Transverse colon (tissue), 4 donors: Measurements from ENCODE around the gene C11orf52. TPM values are rescaled to one million over a fixed set of nuclear protein-coding genes. Genes with fewer than 3 reads are reported as not detected.

Source experiments
- DNase-seq: peaks from one replicate; pipeline ENCODE4 v3.0.0-alpha.2; 2019
- H3K27ac ChIP-seq, 4 donors: fragments of 200-600 bp; sonication (generic); 2 replicates each; pipeline ENCODE4 v1.5.1; 2016 to 2018; ENCODE audit warnings: inconsistent platforms in 4 of 4
- H3K27me3 ChIP-seq: fragments of 200-600 bp; sonication (generic); 2 replicates; pipeline ENCODE4 v1.5.1; 2017; ENCODE audit warnings: inconsistent platforms
- H3K36me3 ChIP-seq, 4 donors: fragments of 200-600 bp; sonication (generic); 2 replicates each; pipeline ENCODE4 v1.5.1; 2017 to 2019; ENCODE audit warnings: inconsistent platforms in 4 of 4
- H3K4me1 ChIP-seq, 4 donors: fragments of 200-600 bp; sonication (generic); 2 replicates each; pipeline ENCODE4 v1.5.1; 2017 to 2020; ENCODE audit warnings: inconsistent platforms in 4 of 4
- H3K4me3 ChIP-seq, 4 donors: fragments of 200-600 bp; sonication (generic); 1 replicate in 1 of 4; 2 replicates in 3 of 4; pipeline versions ENCODE4 v1.5.1 to v1.6.1; 2017 to 2019; ENCODE audit warnings: inconsistent platforms in 4 of 4
- H3K9me3 ChIP-seq, 2 donors: fragments of 200-600 bp; sonication (generic); 2 replicates each; pipeline ENCODE4 v1.5.1; 2017 to 2019; ENCODE audit warnings: inconsistent platforms in 2 of 2
- EP300 ChIP-seq: sonication (generic); formaldehyde crosslinking; IDR thresholded peaks from one replicate; pipeline ENCODE4 v1.6.1; 2017; ENCODE audit warnings: antibody characterized with exemption, low read depth
- POLR2A ChIP-seq: fragments of 450-650 bp; IDR thresholded peaks from one replicate; pipeline ENCODE4 v1.6.1; 2016; ENCODE audit warnings: antibody characterized with exemption, mild to moderate bottlenecking, moderate library complexity
- POLR2AphosphoS5 ChIP-seq, 3 donors: sonication (generic); formaldehyde crosslinking; IDR thresholded peaks; one replicate each; pipeline ENCODE4 v1.6.1; 2016; ENCODE audit warnings: antibody characterized with exemption in 3 of 3
- WGBS, 2 donors: methylation state at CpG; one replicate each; pipeline ENCODE4 v1.1.5; 2018; ENCODE audit warnings: low coverage in 1 of 2; 5-methylcytosine and 5-hydroxymethylcytosine counted together
- in situ Hi-C, 4 donors: fragments of 200-750 bp; cut with MboI; loops; one replicate each; pipeline versions ENCODE4 v1.15.0 to v1.15.1; 2017; ENCODE audit warnings: low sequenced_read_pairs in 3 of 4, low pct_ligation_motif_present in 1 of 4, low pct_unique_long_range_greater_than_20kb in 1 of 4
- intact Hi-C: fragments of 100-400 bp; cut with DNase I; formaldehyde crosslinking; loops from one replicate; pipeline ENCODE4 v1.15.1; 2023; ENCODE audit warnings: low total_unique reads
- total RNA-seq, 4 donors: library from RNA; depleted of rRNA; stranded (reverse); fragments of >200 nt; gene quantifications; one replicate each; pipeline ENCODE4 v1.1.0, GENCODE V29; 2016
- TF ChIP-seq, protein P1 (sequence below), 5 experiments: fragments of 200-600 bp in 3 of 5; fragments of 450-650 bp in 2 of 5; sonication (generic) in 3 of 5; IDR thresholded peaks; 1 replicate in 2 of 5; 2 replicates in 3 of 5; pipeline ENCODE4 v1.5.1; 2016 to 2017; ENCODE audit warnings: antibody characterized with exemption in 5 of 5, inconsistent platforms in 3 of 5, mild to moderate bottlenecking in 2 of 5, moderate library complexity in 1 of 5

C11orf52 gene
- total RNA-seq, 4 donors from 2014 or later, result 3.0 to 11.1 (median 9.1) TPM; not detected in 1

GRCh38 chr11:111911563-111912401, 6.9 kb upstream of the C11orf52 start, which contains the start of gene CRYAB:
CRYAB (minus strand) TSS chr11:111911770; CDS start chr11:111911724, 46 bp downstream.
- H3K27me3 ChIP-seq, result no peaks in the 10 kb centered on the region
- DNase-seq, result peak; percentile 68
- peak; percentile 21 for TF ChIP-seq EP300
- TF ChIP-seq POLR2A, result peak; percentile 62
- peak; percentile 69 to 83 (median 76) for TF ChIP-seq POLR2AphosphoS5 (IDR thresholded peaks at IDR 0.05)
- TF ChIP-seq, protein P1, sequence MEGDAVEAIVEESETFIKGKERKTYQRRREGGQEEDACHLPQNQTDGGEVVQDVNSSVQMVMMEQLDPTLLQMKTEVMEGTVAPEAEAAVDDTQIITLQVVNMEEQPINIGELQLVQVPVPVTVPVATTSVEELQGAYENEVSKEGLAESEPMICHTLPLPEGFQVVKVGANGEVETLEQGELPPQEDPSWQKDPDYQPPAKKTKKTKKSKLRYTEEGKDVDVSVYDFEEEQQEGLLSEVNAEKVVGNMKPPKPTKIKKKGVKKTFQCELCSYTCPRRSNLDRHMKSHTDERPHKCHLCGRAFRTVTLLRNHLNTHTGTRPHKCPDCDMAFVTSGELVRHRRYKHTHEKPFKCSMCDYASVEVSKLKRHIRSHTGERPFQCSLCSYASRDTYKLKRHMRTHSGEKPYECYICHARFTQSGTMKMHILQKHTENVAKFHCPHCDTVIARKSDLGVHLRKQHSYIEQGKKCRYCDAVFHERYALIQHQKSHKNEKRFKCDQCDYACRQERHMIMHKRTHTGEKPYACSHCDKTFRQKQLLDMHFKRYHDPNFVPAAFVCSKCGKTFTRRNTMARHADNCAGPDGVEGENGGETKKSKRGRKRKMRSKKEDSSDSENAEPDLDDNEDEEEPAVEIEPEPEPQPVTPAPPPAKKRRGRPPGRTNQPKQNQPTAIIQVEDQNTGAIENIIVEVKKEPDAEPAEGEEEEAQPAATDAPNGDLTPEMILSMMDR (IDR thresholded peaks at IDR 0.05), result no peak
- intact Hi-C loops (no loop called here), in situ Hi-C loops (no loop called here)
- H3K9me3 ChIP-seq, result no peaks in the 10 kb centered on the region
- 49% methylated on average over 17 of the region's 17 CpGs; no CpG with 5 or more reads in 1 of the 2 donors for WGBS, 2 donors
- H3K27ac ChIP-seq, result peak within 1 kb of the TSS; percentile 83 to 97 (median 86)
- H3K4me3 ChIP-seq, result peak within 1 kb of the TSS; percentile 27 to 49 (median 41)
- H3K4me1 ChIP-seq, result peaks cover 0 to 10% (median 0%) of the 10 kb centered on the region in 4 donors
- no peaks in the 10 kb centered on the region for H3K36me3 ChIP-seq

DNA sequence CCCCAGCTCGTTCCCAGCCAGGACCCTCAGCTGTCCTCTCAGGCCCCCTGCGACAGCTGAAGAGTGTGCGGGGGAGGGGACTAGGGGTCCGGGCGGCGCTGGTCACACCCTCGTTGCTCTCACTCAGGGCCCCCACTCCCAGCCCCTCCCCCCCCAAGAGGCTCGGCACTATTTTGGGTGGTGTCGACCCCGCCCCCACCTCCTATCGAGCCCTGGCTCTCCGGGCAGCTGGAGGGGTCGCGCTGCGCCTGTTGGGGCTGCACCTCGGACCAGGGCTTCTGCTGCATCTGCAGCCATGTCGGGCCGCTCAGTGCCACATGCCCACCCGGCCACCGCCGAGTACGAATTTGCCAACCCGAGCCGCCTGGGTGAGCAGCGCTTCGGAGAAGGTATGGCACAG, 6.2 kb upstream of the C11orf52 start, which contains the start of gene HSPB2:
TSS of gene HSPB2 (plus strand) at position 200 of the 400 bp plus-strand sequence. CDS start at position 296, 96 bp downstream.
- H3K4me1 ChIP-seq, result peaks cover 0 to 10% (median 0%) of the 10 kb centered on the region in 4 donors
- H3K36me3 ChIP-seq, result no peaks in the 10 kb centered on the region
- H3K9me3 ChIP-seq, result no peaks in the 10 kb centered on the region
- intact Hi-C loops (no loop called here), in situ Hi-C loops (no loop called here)
- WGBS, 2 donors, result 50% methylated on average over 18 of the region's 26 CpGs; no CpG with 5 or more reads in 1 of the 2 donors
- no peak for DNase-seq
- TF ChIP-seq, protein P1 (IDR thresholded peaks at IDR 0.05), result no peak
- TF ChIP-seq EP300, result no peak
- TF ChIP-seq POLR2A, result no peak
- no peak for TF ChIP-seq POLR2AphosphoS5 (IDR thresholded peaks at IDR 0.05)
- H3K27ac ChIP-seq, result peak within 1 kb of the TSS; percentile 83 to 97 (median 86)
- H3K4me3 ChIP-seq, result peak within 1 kb of the TSS; percentile 27 to 49 (median 41)
- H3K27me3 ChIP-seq, result no peaks in the 10 kb centered on the region

GRCh38 chr11:111913031-111913861, 5.5 kb upstream of the C11orf52 start:
- intact Hi-C loops (no loop called here), in situ Hi-C loops (no loop called here)
- peaks cover 0 to 16% (median 2%) of the 10 kb centered on the region in 4 donors for H3K4me1 ChIP-seq
- H3K27ac ChIP-seq, result peak overlapping the region; percentile 83 to 97 (median 86)
- no peaks in the 10 kb centered on the region for H3K36me3 ChIP-seq
- no peak for DNase-seq
- WGBS, 2 donors, result 25 to 67% methylated on average over 6 to 24 of the region's 24 CpGs
- no peaks in the 10 kb centered on the region for H3K9me3 ChIP-seq
- H3K4me3 ChIP-seq, result peak overlapping the region; percentile 8 to 49 (median 30)
- peak in 1 of 3 donors; percentile 8 for TF ChIP-seq POLR2AphosphoS5 (IDR thresholded peaks at IDR 0.05)
- TF ChIP-seq, protein P1 (IDR thresholded peaks at IDR 0.05), result no peak
- H3K27me3 ChIP-seq, result no peaks in the 10 kb centered on the region

DNA sequence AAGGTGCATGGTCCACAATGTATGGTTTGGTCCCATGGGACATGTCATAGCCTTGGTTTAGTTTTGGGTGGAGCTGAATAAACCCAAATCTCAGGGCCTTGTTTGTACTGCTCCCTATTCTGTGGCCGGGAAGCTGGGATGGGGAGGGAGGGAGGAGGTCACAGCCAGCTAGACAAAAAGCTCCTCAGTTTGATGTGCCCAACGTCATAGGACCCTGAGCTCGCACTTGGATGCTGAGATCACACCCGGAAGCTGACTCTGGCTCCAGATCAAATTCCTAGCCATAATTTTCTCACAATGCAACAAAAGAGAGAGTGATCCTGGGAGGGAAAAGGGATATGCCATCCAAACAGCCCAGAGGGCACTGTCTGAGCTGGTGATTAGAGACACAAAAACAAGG, 4.7 kb upstream of the C11orf52 start:
- H3K36me3 ChIP-seq, result no peaks in the 10 kb centered on the region
- no peak for DNase-seq
- H3K9me3 ChIP-seq, result no peaks in the 10 kb centered on the region
- H3K27me3 ChIP-seq, result no peaks in the 10 kb centered on the region
- peak overlapping the region in 3 of 4 donors; percentile 27 to 49 (median 34) for H3K4me3 ChIP-seq
- peak overlapping the region; percentile 83 to 97 (median 86) for H3K27ac ChIP-seq
- intact Hi-C loops (no loop called here), in situ Hi-C loops (no loop called here)
- peaks cover 0 to 22% (median 5%) of the 10 kb centered on the region in 4 donors for H3K4me1 ChIP-seq
- TF ChIP-seq EP300 (no peak), POLR2A (peak; percentile 50), POLR2AphosphoS5 (IDR thresholded peaks at IDR 0.05) (peak in 2 of 3 donors; percentile 38 to 73)
- TF ChIP-seq, protein P1 (IDR thresholded peaks at IDR 0.05), result no peak
- WGBS, 2 donors, result 25% methylated on average over 4 of the region's 4 CpGs; no CpG with 5 or more reads in 1 of the 2 donors
